Memory B cell (primary cell): ENCODE results near the gene BCO2.

Source experiments
- ATAC-seq: fragments of 150-1000 bp; cut with Tn5 transposase; 2 replicates; pipeline ENCODE4 v1.10.0; 2021; ENCODE audit warnings: low read depth, mild to moderate bottlenecking, moderate library complexity
- DNase-seq, 2 donors: peaks; one replicate each; pipeline ENCODE4 v3.0.0; 2022; ENCODE audit warnings: low spot score in 2 of 2
- H3K27ac Mint-ChIP-seq: one replicate; pipeline ENCODE4 v1.8.0; 2022; ENCODE audit warnings: mild to moderate bottlenecking, moderate library complexity, mixed read lengths
- H3K27me3 Mint-ChIP-seq: one replicate; pipeline ENCODE4 v1.8.0; 2022; ENCODE audit warnings: mixed read lengths
- H3K36me3 Mint-ChIP-seq: one replicate; pipeline ENCODE4 v1.8.0; 2022; ENCODE audit warnings: mild to moderate bottlenecking, mixed read lengths
- H3K4me1 Mint-ChIP-seq: one replicate; pipeline ENCODE4 v1.8.0; 2022; ENCODE audit warnings: mixed read lengths
- H3K4me3 Mint-ChIP-seq: one replicate; pipeline ENCODE4 v1.8.0; 2022; ENCODE audit warnings: mild to moderate bottlenecking, moderate library complexity, mixed read lengths
- H3K9me3 Mint-ChIP-seq: one replicate; pipeline ENCODE4 v1.8.0; 2022; ENCODE audit warnings: mixed read lengths

The BCO2 gene

DNA sequence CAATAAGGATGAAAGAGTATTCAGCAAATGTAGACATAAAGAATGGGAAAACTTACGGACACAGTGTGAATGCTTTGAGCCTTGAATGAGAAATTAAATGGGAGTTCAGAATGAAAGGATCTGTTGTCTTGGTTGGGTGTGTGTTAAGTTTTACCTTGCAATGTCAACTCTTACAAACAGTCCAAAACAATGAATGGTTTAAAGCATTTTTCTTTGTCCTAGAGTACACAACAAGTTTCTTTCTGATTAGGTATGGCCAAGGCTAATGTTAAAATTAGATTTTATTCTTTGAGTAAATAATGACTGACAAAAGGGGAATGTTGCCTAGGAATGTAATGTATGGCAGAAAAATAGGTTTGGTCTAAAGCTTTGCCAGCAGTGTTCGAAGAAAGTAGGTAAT is 53.4 kb downstream of the BCO2 start:
- no peak for ATAC-seq
- no peak for DNase-seq
- H3K27ac Mint-ChIP-seq, result no peak overlapping the region
- no peaks in the 10 kb centered on the region for H3K27me3 Mint-ChIP-seq
- peaks cover 10% of the 10 kb centered on the region for H3K4me1 Mint-ChIP-seq
- no peaks in the 10 kb centered on the region for H3K9me3 Mint-ChIP-seq
- H3K36me3 Mint-ChIP-seq, result peaks cover 15% of the 10 kb centered on the region
- H3K4me3 Mint-ChIP-seq, result no peak overlapping the region

DNA sequence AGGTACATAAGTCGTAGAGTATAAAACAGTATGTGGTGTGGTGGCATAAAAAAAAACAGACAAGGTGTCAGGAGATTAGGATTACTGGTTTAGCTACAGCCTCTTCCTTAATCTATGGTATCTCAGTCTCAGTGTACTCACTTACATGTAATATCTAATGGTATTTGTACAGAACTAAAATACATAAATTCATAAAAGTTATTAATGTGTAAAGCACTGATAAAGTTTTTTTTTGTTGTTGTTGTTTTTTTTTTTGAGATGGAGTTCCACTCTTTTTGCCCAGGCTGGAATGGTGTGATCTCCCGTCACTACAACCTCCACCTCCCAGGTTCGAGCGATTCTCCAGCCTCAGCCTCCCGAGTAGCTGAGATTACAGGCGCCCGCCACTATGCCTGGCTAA is 53.8 kb downstream of the BCO2 start:
- Mint-ChIP-seq H3K9me3 (no peaks in the 10 kb centered on the region), H3K27ac (no peak overlapping the region), H3K4me3 (no peak overlapping the region), H3K36me3 (peaks cover 15% of the 10 kb centered on the region), H3K4me1 (peaks cover 10% of the 10 kb centered on the region), H3K27me3 (no peaks in the 10 kb centered on the region)
- ATAC-seq, result no peak
- no peak for DNase-seq

DNA sequence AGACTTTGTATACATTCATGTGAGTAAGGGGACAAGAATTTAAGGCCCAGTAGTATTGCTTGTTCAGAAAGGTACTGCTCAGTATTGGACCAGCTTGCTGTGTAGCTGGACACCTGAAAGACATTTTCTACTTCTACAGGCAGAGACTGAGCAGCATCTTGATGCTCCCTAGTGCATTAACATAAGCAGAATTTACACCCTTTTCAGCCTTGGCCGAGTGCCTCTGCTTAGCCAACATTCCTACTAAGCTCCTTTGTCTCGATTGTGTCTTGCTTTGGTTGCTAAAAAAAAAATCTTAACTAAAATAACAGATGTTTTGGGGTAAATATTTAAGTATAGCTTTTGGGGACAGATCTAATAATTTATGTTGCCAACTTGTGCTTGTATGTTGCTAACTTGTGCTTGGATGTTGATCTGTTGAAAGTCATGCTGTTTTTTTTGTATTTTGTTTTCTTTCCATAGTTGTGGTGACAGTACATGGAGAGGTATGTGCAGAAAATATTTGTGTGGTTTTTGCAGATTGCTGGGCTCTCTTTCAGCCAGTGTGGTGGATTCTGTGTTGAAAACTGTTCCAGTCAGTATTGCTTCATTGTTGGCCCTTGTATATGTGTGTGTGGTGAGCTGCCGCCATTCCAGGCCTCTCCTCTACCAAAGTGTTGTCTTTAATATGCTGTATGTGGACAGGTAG is 54.6 kb downstream of the BCO2 start:
- ATAC-seq, result no peak

DNA sequence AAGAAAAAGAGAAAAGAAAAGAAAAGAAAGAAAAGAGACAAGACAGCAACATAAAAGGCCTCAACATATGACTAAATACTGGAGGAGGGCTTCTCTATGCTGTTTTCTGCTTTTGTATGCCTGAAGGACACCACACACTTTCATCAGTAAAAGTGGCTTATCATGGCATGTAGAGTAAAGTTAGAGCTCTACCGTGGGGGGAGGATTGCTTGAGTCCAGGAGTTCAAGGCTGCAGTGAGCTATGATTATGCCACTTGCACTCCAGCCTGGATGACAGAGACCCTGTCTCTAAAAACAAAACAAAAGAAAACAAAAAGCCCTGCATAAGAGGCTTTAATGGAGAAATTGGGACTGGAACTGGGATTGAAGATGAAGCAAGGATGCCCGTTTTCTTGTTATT is 56.6 kb downstream of the BCO2 start:
- H3K36me3 Mint-ChIP-seq, result peaks cover 27% of the 10 kb centered on the region
- no peaks in the 10 kb centered on the region for H3K9me3 Mint-ChIP-seq
- ATAC-seq (no peak), DNase-seq (no peak)
- peaks cover 20% of the 10 kb centered on the region for H3K4me1 Mint-ChIP-seq
- no peak overlapping the region for H3K4me3 Mint-ChIP-seq
- no peak overlapping the region for H3K27ac Mint-ChIP-seq
- H3K27me3 Mint-ChIP-seq, result no peaks in the 10 kb centered on the region

More for the DNA sequence above, 54.6 kb downstream of the BCO2 start:
- Mint-ChIP-seq H3K4me1 (peaks cover 10% of the 10 kb centered on the region), H3K4me3 (no peak overlapping the region), H3K27ac (no peak overlapping the region), H3K9me3 (no peaks in the 10 kb centered on the region), H3K27me3 (no peaks in the 10 kb centered on the region), H3K36me3 (peaks cover 15% of the 10 kb centered on the region)
- no peak for DNase-seq

DNA sequence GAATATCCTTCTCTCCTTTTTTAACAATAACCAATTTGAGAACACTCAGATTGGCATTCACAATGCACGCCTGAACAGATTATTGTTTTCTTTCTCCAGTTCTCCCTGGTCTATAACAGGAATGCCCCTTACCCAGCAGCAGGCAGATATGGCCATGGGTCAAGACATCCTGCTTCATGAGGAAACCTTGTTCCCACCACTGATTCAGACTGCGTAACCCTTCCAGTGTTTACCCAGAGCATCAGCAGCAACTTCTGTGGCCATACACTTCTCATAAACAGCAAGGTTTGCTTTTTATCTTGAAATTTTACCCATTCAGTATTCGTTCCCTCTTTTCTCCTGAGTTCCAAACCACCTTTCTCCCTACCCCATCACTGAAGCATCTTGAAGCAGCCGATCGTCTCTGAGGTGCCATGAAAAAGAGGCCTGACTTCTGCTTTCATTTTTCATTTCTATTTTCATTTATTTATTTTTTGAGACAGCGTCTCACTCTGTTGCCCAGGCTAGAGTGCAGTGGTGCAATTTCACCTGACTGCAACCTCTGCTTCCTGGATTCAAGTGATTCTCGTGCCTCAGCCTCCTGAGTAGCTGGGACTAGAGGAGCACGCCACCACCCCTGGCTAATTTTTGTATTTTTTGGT is 60.6 kb downstream of the BCO2 start:
- Mint-ChIP-seq H3K4me1 (peaks cover 11% of the 10 kb centered on the region), H3K36me3 (peaks cover 39% of the 10 kb centered on the region), H3K4me3 (peak overlapping the region; percentile 47), H3K27ac (peak overlapping the region; percentile 89), H3K27me3 (no peaks in the 10 kb centered on the region), H3K9me3 (no peaks in the 10 kb centered on the region)
- peak; percentile 67 for ATAC-seq
- DNase-seq, result no peak

DNA sequence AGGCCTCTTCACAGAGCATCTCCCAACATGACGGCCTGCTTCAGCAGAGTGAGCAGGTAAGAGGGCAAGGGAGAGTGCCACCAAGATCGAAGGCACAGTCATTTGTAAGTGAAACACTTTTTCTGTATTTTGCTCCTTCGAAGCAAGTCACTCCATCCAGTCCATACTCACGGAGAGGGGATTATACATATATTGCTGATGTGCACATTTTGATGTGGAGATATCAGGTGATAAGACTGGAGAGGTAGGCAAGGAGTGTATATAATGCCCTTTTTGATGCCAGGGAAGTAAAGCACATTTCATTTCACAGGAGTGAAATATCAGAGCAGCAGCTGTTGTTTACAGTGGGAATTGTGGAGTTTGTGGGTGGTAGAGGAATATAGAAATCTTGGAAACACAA is 62.1 kb downstream of the BCO2 start:
- no peak overlapping the region for H3K27ac Mint-ChIP-seq
- no peaks in the 10 kb centered on the region for H3K27me3 Mint-ChIP-seq
- H3K36me3 Mint-ChIP-seq, result peaks cover 35% of the 10 kb centered on the region
- H3K4me3 Mint-ChIP-seq, result no peak overlapping the region
- H3K4me1 Mint-ChIP-seq, result peaks cover 11% of the 10 kb centered on the region
- H3K9me3 Mint-ChIP-seq, result no peaks in the 10 kb centered on the region
- ATAC-seq (no peak), DNase-seq (no peak)

DNA sequence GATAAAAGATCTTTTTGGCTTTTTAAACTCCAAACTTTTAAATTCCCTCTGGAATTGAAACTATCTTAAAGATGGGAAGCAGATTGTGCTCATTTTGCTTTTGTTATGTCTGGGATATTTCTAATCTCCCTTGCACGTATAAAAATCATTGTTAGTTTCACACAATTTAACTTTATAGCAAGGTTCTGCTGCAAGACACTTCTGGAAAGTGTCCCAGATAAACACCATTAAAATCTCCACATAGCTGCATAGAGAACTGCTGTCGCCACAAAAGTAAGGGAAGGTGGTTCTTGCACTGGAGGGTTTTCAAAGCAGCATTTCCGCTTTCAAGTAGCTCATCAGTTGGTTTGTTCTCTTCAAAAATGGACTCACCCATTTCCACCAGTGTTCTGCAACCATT is 62.7 kb downstream of the BCO2 start:
- H3K27ac Mint-ChIP-seq, result no peak overlapping the region
- H3K27me3 Mint-ChIP-seq, result no peaks in the 10 kb centered on the region
- no peak overlapping the region for H3K4me3 Mint-ChIP-seq
- no peaks in the 10 kb centered on the region for H3K9me3 Mint-ChIP-seq
- DNase-seq, result no peak
- peaks cover 11% of the 10 kb centered on the region for H3K4me1 Mint-ChIP-seq
- ATAC-seq, result no peak
- H3K36me3 Mint-ChIP-seq, result peaks cover 40% of the 10 kb centered on the region

DNA sequence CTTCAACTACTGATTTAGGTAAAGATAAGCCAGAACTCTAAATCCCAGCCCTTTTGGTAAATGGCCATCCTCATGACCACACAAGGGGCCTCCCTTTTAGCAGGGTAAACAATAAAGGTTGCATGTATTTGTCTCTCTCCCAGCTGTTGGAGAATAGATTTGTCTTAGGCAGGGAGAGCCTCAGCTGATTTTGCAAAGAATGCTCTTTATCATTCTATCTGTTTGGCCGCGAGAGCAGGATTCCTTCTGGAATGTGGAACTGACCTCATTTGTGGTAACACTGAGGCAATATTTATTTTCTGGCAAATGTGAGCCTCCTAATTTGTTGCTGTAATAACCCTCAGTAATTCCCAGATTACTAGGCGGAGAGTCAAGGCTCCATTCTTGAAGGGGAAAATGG is 66.2 kb downstream of the BCO2 start:
- peaks cover 33% of the 10 kb centered on the region for H3K36me3 Mint-ChIP-seq
- H3K27me3 Mint-ChIP-seq, result no peaks in the 10 kb centered on the region
- H3K9me3 Mint-ChIP-seq, result peaks cover 2% of the 10 kb centered on the region
- H3K4me1 Mint-ChIP-seq, result peaks cover 2% of the 10 kb centered on the region
- no peak overlapping the region for H3K27ac Mint-ChIP-seq
- no peak for DNase-seq
- no peak overlapping the region for H3K4me3 Mint-ChIP-seq
- no peak for ATAC-seq

DNA sequence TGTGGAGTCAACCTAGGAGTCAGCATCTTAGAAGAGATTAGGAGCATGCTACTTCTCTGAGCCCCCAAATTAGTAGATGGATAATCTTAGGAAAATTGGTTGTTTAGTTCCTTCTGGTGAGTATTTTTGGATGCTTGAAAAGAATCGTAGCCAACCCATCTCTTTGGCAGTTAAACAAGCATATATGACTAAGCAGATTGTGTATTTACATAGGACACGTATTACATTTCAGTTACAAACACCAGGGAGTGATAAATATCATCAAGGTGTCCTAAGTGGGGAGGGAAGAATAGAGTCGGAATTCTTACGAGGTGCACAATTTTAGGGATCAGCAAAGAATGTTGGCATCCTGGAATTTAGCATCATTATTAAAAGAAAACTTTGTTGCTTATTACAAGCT is 71.9 kb downstream of the BCO2 start:
- DNase-seq, result no peak

DNA sequence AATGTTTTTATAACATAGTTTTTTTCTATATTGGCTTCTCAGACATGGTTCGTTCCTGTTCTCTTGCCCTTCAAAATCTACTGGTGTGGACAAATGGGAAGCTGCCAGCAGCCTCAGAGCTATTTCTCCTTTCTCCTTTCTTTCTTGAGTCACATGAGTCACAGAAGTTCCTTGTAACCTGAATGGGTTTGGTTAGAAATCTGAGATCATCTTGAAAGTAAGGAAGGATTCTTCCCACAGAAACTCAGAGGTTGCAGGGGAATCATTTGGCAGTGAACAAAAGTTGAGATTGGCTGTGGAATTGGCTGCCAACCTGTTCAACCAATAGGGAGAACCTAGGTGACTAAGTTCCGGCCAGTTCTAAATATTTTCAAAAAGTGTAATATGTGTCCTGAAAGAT is 72.9 kb downstream of the BCO2 start:
- DNase-seq (no peak), ATAC-seq (no peak)
- Mint-ChIP-seq H3K36me3 (peaks cover 4% of the 10 kb centered on the region), H3K27me3 (no peaks in the 10 kb centered on the region), H3K4me3 (no peak overlapping the region), H3K9me3 (peaks cover 2% of the 10 kb centered on the region), H3K27ac (no peak overlapping the region), H3K4me1 (no peaks in the 10 kb centered on the region)

More for the DNA sequence above, 71.9 kb downstream of the BCO2 start:
- Mint-ChIP-seq H3K4me1 (no peaks in the 10 kb centered on the region), H3K27ac (no peak overlapping the region), H3K9me3 (peaks cover 2% of the 10 kb centered on the region), H3K4me3 (no peak overlapping the region), H3K27me3 (no peaks in the 10 kb centered on the region), H3K36me3 (peaks cover 8% of the 10 kb centered on the region)
- no peak for ATAC-seq

DNA sequence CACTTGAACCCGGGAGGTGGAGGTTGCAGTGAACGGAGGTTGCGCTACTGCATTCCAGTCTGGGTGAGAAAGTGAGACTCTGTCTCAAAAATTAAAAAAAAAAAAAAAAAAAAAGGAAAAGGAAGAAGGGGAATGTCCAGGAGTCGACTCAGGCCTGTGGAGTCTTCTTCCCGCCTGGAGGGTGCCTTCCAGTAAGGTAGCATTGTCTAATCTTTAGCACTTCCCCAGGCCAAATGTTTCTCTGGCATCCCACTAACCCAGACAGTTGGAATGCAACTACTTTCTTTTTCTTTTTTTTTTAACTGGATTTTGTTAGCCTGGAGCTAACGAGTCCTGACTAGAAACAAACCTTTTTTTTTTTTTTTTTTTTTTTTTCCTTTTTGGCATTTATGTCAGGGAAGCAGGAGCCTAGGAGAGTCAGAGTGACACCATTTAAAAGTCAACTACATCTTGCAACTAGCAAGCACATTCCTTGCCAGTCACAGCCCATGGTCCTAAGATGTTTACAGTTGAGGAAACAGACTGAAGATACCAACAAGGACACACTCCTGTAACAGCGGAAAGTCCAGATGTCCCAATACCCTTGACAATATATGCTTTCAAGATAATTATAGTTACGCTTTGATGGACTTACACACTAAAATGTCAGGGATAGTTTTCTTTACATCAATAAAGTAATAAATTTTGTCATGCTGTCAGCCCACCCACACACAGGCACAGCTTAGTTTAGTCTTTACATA is 74.7 kb downstream of the BCO2 start:
- H3K9me3 Mint-ChIP-seq, result peaks cover 2% of the 10 kb centered on the region
- DNase-seq (no peak), ATAC-seq (no peak)
- H3K36me3 Mint-ChIP-seq, result no peaks in the 10 kb centered on the region
- no peaks in the 10 kb centered on the region for H3K4me1 Mint-ChIP-seq
- H3K27me3 Mint-ChIP-seq, result no peaks in the 10 kb centered on the region
- no peak overlapping the region for H3K27ac Mint-ChIP-seq
- no peak overlapping the region for H3K4me3 Mint-ChIP-seq

DNA sequence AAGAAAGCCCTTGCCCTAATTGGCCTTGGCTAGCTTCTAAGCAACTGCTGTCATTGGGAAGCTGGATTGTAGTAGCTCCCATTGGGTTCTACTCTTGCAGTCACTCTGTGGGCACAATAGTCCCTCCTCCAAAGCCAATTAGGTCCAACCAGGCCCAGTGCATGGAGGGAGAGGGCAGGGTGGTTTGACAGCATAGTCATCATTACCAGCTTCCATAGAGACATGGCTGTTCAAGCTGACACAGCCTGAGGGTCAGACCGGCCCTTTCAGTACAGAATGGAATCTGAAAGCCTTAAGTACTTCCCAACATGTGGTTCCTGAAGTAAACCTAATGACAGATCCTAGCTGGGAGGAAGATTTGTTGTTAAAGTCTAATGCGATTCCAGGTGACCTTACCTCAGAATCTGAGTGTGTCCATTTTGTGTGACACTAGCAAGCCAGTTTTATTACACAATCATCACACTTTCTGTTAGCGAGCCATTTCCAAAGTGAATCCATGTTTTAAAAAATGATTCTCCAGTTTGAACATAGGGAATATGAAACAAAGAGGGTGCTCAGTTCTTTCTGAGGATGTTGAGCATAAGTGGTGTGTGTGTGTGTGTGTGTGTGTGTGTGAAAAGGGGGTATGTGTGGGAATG is 78.4 kb downstream of the BCO2 start:
- Mint-ChIP-seq H3K36me3 (peaks cover 2% of the 10 kb centered on the region), H3K4me3 (no peak overlapping the region), H3K27ac (no peak overlapping the region), H3K4me1 (no peaks in the 10 kb centered on the region), H3K27me3 (no peaks in the 10 kb centered on the region), H3K9me3 (no peaks in the 10 kb centered on the region)
- ATAC-seq (no peak), DNase-seq (no peak)

DNA sequence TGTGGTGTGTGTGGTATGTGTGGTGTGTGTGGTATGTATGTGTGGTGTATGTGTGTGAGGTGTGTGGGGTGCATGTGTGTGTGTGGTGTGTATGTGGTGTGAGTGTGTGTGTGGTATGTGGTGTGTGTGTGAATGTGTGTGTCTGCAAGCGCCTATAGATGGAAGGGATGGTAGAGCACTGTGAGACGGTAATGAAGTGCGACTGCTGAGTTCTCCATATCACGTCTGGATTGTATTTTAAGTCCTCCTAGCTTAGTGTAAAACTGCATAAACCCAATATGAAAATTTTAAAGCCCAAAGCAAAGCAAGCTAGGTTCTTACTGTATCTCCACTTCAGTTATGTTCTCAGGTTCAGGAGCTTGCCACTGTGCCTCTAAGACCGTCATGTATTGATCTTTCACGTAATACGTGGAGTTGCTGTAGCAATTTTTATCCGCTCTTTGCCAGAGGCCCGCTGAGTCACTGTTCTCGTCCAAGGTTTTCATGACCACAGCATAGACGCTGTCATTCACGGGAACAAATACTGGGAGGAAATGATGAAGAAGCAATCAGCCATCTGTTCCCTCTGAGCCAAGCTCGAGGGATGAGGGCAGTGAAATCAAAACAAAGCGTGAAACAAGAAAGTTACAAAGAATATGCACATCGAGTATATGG is 79.9 kb downstream of the BCO2 start:
- no peaks in the 10 kb centered on the region for H3K9me3 Mint-ChIP-seq
- ATAC-seq, result no peak
- DNase-seq, result no peak
- H3K4me1 Mint-ChIP-seq, result no peaks in the 10 kb centered on the region
- H3K27me3 Mint-ChIP-seq, result no peaks in the 10 kb centered on the region
- no peak overlapping the region for H3K4me3 Mint-ChIP-seq
- H3K27ac Mint-ChIP-seq, result no peak overlapping the region
- H3K36me3 Mint-ChIP-seq, result peaks cover 2% of the 10 kb centered on the region

DNA sequence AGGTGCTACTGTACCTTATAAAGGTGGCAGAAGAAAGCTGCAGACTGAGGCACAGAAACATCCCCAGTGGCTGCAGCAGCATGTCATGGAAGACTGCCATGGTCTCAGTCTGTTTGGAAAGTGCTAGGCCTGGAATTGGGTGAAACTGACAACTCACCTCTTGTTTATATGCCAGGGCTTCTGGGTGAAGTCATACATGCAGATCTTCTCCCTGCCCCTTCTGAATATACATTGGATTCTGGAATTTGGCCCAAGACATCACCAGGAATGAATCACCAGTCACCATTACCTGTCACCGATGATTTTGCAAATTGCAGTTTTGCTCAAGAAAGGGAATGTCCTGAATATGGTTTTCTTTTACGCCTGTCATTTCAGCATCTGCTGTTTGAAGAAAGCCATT is 85.2 kb downstream of the BCO2 start, which contains the start of gene PLET1:
PLET1 (minus strand) TSS at position 371 of the 400 bp plus-strand sequence; CDS start at position 100, 271 bp downstream.
- Mint-ChIP-seq H3K4me3 (no peak within 1 kb of the TSS), H3K27ac (no peak within 1 kb of the TSS), H3K27me3 (no peaks in the 10 kb centered on the region), H3K4me1 (no peaks in the 10 kb centered on the region), H3K9me3 (no peaks in the 10 kb centered on the region), H3K36me3 (peaks cover 4% of the 10 kb centered on the region)
- DNase-seq, result no peak
- no peak for ATAC-seq
